HepG2 (cell line): ENCODE measurements around the gene ADGRG6. TPM values are rescaled to one million over a fixed set of nuclear protein-coding genes. Genes with fewer than 3 reads are reported as not detected.

Experiments used
- ARNT2 ChIP-seq: sonication (generic); formaldehyde crosslinking; IDR thresholded peaks from 2 replicates; pipeline ENCODE4 v1.8.0; 2022; ENCODE audit warnings: mild to moderate bottlenecking, low read depth, missing genetic modification reagents, moderate library complexity
- BHLHE40 ChIP-seq: IDR thresholded peaks from 2 replicates; pipeline ENCODE4 v1.6.1; 2011; ENCODE audit warnings: low read length, improper control_type of control experiment
- GATAD1 ChIP-seq: IDR thresholded peaks from 2 replicates; pipeline ENCODE4 v1.6.1; 2016; ENCODE audit warnings: missing genetic modification reagents, missing compliant biosample characterization
- MIER3 ChIP-seq: IDR thresholded peaks from 2 replicates; pipeline ENCODE4 v1.6.1; 2016; ENCODE audit warnings: missing compliant biosample characterization, borderline replicate concordance
- NFE2 ChIP-seq: sonication (generic); formaldehyde crosslinking; IDR thresholded peaks from 2 replicates; pipeline ENCODE4 v1.4.0; 2020; ENCODE audit warnings: missing genetic modification reagents
- NKX3-1 ChIP-seq: sonication (generic); formaldehyde crosslinking; IDR thresholded peaks from 2 replicates; pipeline ENCODE4 v1.5.0; 2020; ENCODE audit warnings: missing genetic modification reagents
- PHF20 ChIP-seq: sonication (generic); formaldehyde crosslinking; IDR thresholded peaks from 2 replicates; pipeline ENCODE4 v1.5.0; 2020; ENCODE audit warnings: mild to moderate bottlenecking, missing genetic modification reagents
- ZNF136 ChIP-seq: sonication (generic); formaldehyde crosslinking; IDR thresholded peaks from 2 replicates; pipeline ENCODE4 v1.8.1; 2022; ENCODE audit warnings: low read depth, mild to moderate bottlenecking, moderate library complexity, missing genetic modification reagents
- ZNF18 ChIP-seq: sonication (generic); formaldehyde crosslinking; IDR thresholded peaks from 2 replicates; pipeline ENCODE4 v1.8.0; 2022; ENCODE audit warnings: mild to moderate bottlenecking, missing genetic modification reagents; ENCODE audit not compliant: insufficient replicate concordance
- ZNF737 ChIP-seq: sonication (generic); formaldehyde crosslinking; IDR thresholded peaks from 2 replicates; pipeline ENCODE4 v1.5.0; 2020; ENCODE audit warnings: missing genetic modification reagents, mild to moderate bottlenecking, borderline replicate concordance
- ZNF784 ChIP-seq: sonication (generic); formaldehyde crosslinking; IDR thresholded peaks from 2 replicates; pipeline ENCODE4 v1.5.1; 2020; ENCODE audit warnings: missing genetic modification reagents, mild to moderate bottlenecking, borderline replicate concordance
- polyA plus RNA-seq, 8 experiments: library from polyadenylated mRNA; depleted of rRNA in 3 of 8; stranded (reverse) in 7 of 8; unstranded in 1 of 8; fragments of >200 nt; fragmentation: Illumina TruSeq in 4 of 8; extraction: Trizol in 4 of 8; gene quantifications; 2 replicates each; pipeline versions ENCODE4 v1.2.1 to v1.2.3, GENCODE V29; 2011 to 2016; ENCODE audit warnings: low read depth in 4 of 8, missing spikeins in 1 of 8, mixed read lengths in 1 of 8; ENCODE audit not compliant: insufficient read depth in 1 of 8
- total RNA-seq, 5 experiments: library from RNA; depleted of rRNA; stranded (reverse); fragments of >200 nt; fragmentation: Illumina TruSeq; extraction: Trizol; gene quantifications; 2 replicates each; pipeline ENCODE4 v1.2.3, GENCODE V29; 2016; ENCODE audit warnings: low read depth in 1 of 5
- TF ChIP-seq, protein P1 (sequence below): sonication (generic); formaldehyde crosslinking; IDR thresholded peaks from 2 replicates; pipeline ENCODE4 v1.4.0; 2020; ENCODE audit warnings: missing genetic modification reagents
- TF ChIP-seq, protein P2 (sequence below): sonication (generic); formaldehyde crosslinking; IDR thresholded peaks from 2 replicates; pipeline ENCODE4 v1.4.0; 2020; ENCODE audit warnings: missing genetic modification reagents
- TF ChIP-seq, protein P3 (sequence below): sonication (generic); formaldehyde crosslinking; IDR thresholded peaks from 2 replicates; pipeline ENCODE4 v1.4.0; 2020; ENCODE audit warnings: mild to moderate bottlenecking, low read depth, missing genetic modification reagents
- TF ChIP-seq, protein P4 (sequence below): sonication (generic); formaldehyde crosslinking; IDR thresholded peaks from 2 replicates; pipeline ENCODE4 v1.4.0; 2020; ENCODE audit warnings: mild to moderate bottlenecking, missing genetic modification reagents

Gene ADGRG6
- total and polyA plus RNA-seq, 2 of the 13 experiments (the other 11 are each of a cell fraction or from before 2014, with no cell fraction given), result 129 to 249 TPM

- peak; percentile 95 for TF ChIP-seq ZNF18 (CRISPR knock-in tag)
- TF ChIP-seq ZNF784 (CRISPR knock-in tag), result peak; percentile 98
- TF ChIP-seq ARNT2, result peak; percentile 82; the same call in 1 of the 2 replicates
- TF ChIP-seq, protein P1, sequence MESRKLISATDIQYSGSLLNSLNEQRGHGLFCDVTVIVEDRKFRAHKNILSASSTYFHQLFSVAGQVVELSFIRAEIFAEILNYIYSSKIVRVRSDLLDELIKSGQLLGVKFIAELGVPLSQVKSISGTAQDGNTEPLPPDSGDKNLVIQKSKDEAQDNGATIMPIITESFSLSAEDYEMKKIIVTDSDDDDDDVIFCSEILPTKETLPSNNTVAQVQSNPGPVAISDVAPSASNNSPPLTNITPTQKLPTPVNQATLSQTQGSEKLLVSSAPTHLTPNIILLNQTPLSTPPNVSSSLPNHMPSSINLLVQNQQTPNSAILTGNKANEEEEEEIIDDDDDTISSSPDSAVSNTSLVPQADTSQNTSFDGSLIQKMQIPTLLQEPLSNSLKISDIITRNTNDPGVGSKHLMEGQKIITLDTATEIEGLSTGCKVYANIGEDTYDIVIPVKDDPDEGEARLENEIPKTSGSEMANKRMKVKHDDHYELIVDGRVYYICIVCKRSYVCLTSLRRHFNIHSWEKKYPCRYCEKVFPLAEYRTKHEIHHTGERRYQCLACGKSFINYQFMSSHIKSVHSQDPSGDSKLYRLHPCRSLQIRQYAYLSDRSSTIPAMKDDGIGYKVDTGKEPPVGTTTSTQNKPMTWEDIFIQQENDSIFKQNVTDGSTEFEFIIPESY (CRISPR knock-in tag), result peak; percentile 38
- TF ChIP-seq, protein P2, sequence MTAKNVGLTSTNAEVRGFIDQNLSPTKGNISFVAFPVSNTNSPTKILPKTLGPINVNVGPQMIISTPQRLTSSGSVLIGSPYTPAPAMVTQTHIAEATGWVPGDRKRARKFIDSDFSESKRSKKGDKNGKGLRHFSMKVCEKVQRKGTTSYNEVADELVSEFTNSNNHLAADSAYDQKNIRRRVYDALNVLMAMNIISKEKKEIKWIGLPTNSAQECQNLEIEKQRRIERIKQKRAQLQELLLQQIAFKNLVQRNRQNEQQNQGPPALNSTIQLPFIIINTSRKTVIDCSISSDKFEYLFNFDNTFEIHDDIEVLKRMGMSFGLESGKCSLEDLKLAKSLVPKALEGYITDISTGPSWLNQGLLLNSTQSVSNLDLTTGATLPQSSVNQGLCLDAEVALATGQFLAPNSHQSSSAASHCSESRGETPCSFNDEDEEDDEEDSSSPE, result peak; percentile 90
- peak; percentile 81; the same call in 1 of the 2 replicates for TF ChIP-seq ZNF136 (CRISPR knock-in tag)
- TF ChIP-seq, protein P3, sequence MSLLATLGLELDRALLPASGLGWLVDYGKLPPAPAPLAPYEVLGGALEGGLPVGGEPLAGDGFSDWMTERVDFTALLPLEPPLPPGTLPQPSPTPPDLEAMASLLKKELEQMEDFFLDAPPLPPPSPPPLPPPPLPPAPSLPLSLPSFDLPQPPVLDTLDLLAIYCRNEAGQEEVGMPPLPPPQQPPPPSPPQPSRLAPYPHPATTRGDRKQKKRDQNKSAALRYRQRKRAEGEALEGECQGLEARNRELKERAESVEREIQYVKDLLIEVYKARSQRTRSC (CRISPR knock-in tag), result peak; percentile 28
- TF ChIP-seq PHF20 (CRISPR knock-in tag), result no peak
- TF ChIP-seq, protein P4, sequence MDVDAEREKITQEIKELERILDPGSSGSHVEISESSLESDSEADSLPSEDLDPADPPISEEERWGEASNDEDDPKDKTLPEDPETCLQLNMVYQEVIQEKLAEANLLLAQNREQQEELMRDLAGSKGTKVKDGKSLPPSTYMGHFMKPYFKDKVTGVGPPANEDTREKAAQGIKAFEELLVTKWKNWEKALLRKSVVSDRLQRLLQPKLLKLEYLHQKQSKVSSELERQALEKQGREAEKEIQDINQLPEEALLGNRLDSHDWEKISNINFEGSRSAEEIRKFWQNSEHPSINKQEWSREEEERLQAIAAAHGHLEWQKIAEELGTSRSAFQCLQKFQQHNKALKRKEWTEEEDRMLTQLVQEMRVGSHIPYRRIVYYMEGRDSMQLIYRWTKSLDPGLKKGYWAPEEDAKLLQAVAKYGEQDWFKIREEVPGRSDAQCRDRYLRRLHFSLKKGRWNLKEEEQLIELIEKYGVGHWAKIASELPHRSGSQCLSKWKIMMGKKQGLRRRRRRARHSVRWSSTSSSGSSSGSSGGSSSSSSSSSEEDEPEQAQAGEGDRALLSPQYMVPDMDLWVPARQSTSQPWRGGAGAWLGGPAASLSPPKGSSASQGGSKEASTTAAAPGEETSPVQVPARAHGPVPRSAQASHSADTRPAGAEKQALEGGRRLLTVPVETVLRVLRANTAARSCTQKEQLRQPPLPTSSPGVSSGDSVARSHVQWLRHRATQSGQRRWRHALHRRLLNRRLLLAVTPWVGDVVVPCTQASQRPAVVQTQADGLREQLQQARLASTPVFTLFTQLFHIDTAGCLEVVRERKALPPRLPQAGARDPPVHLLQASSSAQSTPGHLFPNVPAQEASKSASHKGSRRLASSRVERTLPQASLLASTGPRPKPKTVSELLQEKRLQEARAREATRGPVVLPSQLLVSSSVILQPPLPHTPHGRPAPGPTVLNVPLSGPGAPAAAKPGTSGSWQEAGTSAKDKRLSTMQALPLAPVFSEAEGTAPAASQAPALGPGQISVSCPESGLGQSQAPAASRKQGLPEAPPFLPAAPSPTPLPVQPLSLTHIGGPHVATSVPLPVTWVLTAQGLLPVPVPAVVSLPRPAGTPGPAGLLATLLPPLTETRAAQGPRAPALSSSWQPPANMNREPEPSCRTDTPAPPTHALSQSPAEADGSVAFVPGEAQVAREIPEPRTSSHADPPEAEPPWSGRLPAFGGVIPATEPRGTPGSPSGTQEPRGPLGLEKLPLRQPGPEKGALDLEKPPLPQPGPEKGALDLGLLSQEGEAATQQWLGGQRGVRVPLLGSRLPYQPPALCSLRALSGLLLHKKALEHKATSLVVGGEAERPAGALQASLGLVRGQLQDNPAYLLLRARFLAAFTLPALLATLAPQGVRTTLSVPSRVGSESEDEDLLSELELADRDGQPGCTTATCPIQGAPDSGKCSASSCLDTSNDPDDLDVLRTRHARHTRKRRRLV (CRISPR knock-in tag), result peak; percentile 42; the same call in 1 of the 2 replicates
- TF ChIP-seq GATAD1 (CRISPR knock-in tag), result peak; percentile 72
- TF ChIP-seq MIER3, result peak; percentile 91
- TF ChIP-seq BHLHE40, result peak; percentile 89
- no peak for TF ChIP-seq ZNF737 (CRISPR knock-in tag)
- no peak for TF ChIP-seq NFE2 (CRISPR knock-in tag)
- peak; percentile 78; the same call in 1 of the 2 replicates for TF ChIP-seq NKX3-1
Observed at GRCh38 chr6:142301651-142302391, at the start of gene ADGRG6 (continued).
